GM18526 (cell line): ENCODE results near the gene SPON1.

Experiments
- POLR2A ChIP-seq: IDR thresholded peaks from 3 replicates; pipeline ENCODE4 v1.6.1; 2011; ENCODE audit not compliant: insufficient read length; ENCODE audit errors: extremely low read depth

Gene SPON1

DNA sequence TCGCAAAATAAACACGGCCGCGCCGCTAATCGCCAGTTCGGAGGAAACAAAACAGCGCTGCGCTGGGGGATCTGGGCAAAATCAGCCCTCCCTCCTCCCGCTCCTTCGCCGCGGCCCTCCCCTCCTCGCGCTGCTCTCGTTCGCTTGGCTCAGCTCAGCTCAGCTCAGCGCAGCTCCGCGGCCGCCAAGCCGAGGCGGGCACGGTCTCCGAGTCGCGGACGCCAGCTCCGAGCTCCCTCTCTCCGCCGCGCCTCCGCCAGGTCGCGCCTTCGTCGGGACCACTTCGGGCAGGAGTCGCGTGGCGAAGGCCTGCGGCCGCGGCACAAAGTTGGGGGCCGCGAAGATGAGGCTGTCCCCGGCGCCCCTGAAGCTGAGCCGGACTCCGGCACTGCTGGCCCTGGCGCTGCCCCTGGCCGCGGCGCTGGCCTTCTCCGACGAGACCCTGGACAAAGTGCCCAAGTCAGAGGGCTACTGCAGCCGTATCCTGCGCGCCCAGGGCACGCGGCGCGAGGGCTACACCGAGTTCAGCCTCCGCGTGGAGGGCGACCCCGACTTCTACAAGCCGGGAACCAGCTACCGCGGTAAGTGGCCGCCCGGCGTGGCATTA, at the start of gene SPON1:
TSS of gene SPON1 (plus strand) at position 162 of the 607 bp plus-strand sequence. CDS start at position 344, 182 bp downstream.
- no peak for TF ChIP-seq POLR2A

- no peak for TF ChIP-seq POLR2A
Observed at GRCh38 chr11:13917264-13917663, 45.3 kb upstream of the SPON1 start.

DNA sequence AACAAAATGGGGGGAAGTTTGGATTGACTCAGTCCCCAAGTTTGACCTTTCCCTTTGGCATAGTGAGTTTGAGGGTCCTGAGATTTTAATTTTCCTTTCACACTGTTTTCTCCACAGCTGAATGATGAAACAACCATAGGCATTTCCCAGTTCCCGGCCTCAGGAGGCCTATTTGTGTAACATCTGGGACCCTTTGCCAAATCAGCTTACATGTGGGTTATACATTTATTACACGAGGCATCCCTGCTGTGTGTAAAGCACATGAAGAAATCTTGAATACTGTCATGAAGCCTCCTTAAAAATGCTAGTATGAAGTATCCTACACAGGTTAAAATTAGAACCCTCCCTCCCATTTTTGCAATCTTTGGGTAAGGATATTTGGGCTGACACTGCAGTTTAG, 44.6 kb upstream of the SPON1 start:
- TF ChIP-seq POLR2A = no peak

- TF ChIP-seq POLR2A = no peak
Observed at GRCh38 chr11:13920756-13921155, 41.8 kb upstream of the SPON1 start.

DNA sequence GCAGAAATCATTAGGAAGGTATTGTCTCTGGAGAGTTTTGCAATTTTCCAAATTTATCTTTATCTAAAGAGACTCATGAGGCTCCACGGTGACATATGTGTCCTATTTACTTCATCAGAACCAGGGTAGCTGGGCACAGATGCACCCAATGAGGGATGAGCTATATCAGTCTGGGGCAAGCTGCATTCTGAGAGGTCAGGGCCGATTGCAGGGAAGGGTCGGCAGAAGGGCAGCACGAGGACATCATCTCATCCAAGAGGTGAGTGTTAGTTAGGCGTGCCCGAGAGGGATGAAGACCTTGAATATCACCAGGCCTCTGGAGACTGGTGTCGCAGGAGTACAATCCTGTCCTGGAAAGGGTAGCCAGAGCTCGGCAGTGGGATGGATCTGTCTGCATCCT, 41.0 kb upstream of the SPON1 start:
- no peak for TF ChIP-seq POLR2A

DNA sequence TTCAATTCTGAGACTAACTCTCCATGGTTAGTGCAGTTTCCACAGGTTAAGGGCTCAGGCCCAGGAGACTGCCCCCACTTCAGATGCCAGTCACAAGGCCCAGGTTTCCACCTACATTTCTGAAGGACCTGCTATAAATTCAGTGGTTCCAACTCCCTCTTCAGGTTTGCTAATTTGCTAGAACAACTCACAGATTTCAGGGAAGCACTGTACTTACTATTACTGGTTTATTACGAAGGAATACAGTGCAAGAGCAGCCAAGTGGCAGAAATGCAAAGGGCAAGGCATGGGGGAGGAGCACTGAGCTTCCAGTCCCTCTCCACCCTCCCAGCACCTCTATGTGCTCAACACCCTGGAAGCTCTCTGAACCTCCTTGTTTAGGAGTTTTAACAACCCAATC, 39.3 kb upstream of the SPON1 start:
- no peak for TF ChIP-seq POLR2A

- no peak for TF ChIP-seq POLR2A
Observed at GRCh38 chr11:13923716-13924650, 38.5 kb upstream of the SPON1 start.

DNA sequence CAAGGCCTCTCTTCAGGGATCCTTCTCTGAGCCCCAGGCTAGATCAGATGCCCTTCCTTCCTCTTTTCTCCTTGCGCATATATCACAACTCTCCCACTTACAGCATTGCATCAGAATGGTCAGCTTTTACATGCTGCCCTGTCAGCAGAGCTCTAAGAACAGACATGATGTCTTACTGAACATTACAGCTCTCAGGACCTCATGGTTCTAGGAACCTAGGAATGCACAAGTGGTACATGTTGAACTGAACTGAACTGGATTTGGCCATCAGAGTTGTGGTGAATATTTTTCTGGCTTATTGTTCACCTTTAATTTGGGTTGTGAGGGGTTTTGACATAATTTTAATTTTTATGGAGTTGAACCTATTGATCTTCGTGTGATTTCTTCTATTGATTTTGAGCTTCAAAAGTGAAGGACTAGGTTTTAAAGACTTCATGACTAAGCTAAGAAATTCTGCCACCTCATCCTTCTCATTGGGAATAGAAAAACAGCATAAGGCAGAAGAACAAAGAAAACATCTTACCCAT, 37.7 kb upstream of the SPON1 start:
- no peak for TF ChIP-seq POLR2A

GRCh38 chr11:13926981-13927380, 35.5 kb upstream of the SPON1 start:
- TF ChIP-seq POLR2A = no peak

DNA sequence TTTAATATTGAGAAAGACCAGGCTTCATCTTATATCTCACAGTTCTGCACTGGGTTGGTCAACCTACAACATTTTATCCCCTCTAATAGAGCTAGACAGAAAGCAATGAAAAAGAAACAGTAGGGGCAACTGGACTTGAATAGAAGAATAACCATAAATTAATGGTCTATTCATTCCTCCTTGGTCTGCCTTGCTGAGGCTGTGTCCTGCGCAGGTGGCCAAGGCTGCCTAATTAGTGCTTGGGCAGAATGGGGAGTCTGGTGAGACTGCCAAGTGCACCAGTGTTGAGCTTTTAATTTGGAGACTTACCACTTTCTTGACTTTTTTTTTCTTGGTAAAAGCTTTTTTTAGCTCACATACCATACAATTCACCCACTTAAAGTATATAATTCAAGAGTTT, 35.0 kb upstream of the SPON1 start:
- no peak for TF ChIP-seq POLR2A

DNA sequence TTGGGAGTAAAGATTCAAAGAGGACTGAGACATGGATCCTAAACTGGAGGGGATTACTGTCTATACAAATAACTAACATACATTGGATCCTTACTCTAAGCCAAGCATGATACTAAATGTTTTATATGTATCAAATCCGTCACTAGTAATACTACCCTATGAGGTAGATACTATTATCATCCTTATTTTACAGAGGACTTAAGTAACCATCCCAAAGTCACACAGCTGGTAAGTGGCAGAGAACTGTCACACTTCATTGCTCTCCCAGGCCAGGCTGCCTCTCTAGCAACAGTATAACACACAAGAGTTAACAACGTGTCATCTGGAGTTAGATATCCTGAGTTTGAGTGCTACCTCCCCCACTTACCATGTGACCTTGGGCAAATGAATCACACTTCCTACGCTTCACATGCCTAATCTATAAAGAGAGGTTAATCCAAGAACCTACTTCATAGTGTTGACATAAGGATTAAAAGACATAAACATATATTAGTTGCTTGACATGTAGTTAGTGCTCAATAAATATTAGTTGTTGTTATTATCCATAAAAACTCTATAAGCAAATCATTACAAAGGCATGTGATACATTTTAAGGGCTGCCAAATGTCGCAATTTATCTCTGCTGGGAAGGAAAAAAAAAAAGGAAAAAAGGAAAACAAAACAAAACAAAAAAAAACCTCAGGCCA, 33.8 kb upstream of the SPON1 start:
- TF ChIP-seq POLR2A = no peak

GRCh38 chr11:13929395-13929891, 33.1 kb upstream of the SPON1 start:
- TF ChIP-seq POLR2A = no peak

DNA sequence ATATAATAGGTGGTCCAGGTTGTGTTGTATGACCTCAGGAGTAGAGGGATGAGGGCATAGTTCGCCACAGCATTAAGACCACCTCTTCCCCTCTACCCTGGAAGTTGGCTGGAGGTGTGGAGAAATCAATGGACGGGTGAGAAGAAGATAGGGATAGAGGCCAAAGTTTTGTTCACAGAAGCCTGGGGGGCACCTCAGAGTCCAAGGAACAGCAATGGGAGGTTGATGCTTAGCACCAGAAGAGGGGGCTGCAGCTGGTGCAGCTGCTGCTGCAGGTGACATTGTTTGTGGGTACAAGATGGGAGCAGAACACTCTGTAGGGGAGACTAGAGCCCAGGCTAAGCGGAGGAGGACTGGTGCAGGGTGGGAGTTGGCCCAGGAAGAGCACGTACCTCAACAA, 31.2 kb upstream of the SPON1 start:
- TF ChIP-seq POLR2A = no peak

DNA sequence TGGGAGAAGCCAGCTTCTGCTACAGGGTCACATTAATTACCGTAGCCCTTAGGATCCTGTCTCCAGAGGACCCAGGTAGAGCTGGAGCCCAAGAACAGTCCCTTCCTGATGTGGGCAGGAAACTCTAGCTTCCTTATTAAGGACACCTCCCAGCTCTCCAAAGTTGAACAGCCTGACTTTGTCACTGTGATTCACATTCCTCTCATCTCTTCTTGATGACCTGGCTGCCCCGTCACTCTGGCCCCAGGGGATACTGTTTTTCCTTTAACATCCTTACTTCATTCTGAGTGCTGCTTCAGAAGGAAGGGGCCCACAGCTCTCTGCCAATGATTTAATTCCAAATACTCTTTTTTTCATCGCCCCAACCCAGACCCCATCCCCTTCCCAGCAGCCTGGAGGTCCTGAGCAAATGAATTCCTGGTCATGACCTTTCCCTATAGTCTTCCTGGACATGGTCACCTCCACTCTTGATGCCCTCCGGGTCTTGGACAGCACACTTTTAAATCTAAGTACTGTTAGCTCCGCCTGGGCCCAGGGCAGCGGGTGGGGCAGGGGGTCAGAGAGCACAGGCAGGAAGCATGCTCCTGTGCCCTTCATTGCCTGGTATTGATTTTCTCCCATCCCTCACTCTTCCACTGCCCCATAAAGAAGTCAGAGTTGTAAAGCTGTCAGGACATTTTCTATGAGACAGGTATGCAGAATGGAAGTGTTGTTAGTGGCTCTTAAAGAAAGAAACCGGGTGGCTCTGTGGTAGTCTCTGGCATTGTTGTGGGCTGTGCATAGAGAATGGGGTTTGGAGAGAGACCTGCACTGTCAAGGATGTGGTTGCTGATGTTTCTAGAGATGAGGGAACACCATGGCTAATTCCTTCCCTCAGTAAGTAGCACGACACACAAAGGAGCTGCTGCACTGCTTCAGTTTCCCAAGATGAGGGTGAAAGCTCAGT, 22.3 kb upstream of the SPON1 start:
- TF ChIP-seq POLR2A = no peak
